ENCODE results near the gene SPRR5. TPM values are rescaled to one million over a fixed set of nuclear protein-coding genes. Genes with fewer than 3 reads are reported as not detected.

SPRR5 gene
- polyA plus RNA-seq, 1 donor from 2014 or later, result not detected

GRCh38 chr1:152924191-152924590 is 22.8 kb upstream of the SPRR5 start:
- no peaks in the 10 kb centered on the region for H3K79me2 ChIP-seq (replicated peaks; ENCODE audit: insufficient read depth, low read length)
- H3K27me3 ChIP-seq (ENCODE audit: insufficient read depth, low read depth, low read length), result no peaks in the 10 kb centered on the region
- H3F3A ChIP-seq (ENCODE audit: insufficient read depth, low read length, poor library complexity, severe bottlenecking), result no peaks in the 10 kb centered on the region
- no peak overlapping the region for H3K9ac ChIP-seq (ENCODE audit: low read length)
- H3K4me3 ChIP-seq (ENCODE audit: low read length), result no peak overlapping the region
- H3K4me2 ChIP-seq (ENCODE audit: low read length), result no peak overlapping the region
- H3K27ac ChIP-seq (ENCODE audit: low read length), result no peak overlapping the region
- no peak overlapping the region for H2AFZ ChIP-seq (ENCODE audit: low read depth, low read length)
- no peaks in the 10 kb centered on the region for H4K20me1 ChIP-seq (ENCODE audit: insufficient read depth)
- H3K36me3 ChIP-seq (ENCODE audit: insufficient read depth, low read length), result no peaks in the 10 kb centered on the region
- TF ChIP-seq RAD21 (conservative IDR thresholded peaks at IDR 0.05) (no peak), SMC3 (conservative IDR thresholded peaks at IDR 0.05; ENCODE audit: poor library complexity) (no peak), POLR2AphosphoS5 (IDR thresholded peaks at IDR 0.05) (no peak), MXI1 (conservative IDR thresholded peaks at IDR 0.05; ENCODE audit: poor library complexity, severe bottlenecking) (no peak), EP300 (conservative IDR thresholded peaks at IDR 0.05; ENCODE audit: poor library complexity, severe bottlenecking) (no peak), REST (IDR thresholded peaks at IDR 0.05; ENCODE audit: borderline replicate concordance) (no peak), EZH2 (IDR thresholded peaks at IDR 0.05; ENCODE audit: borderline replicate concordance, insufficient read depth, low read length, poor library complexity, severe bottlenecking) (no peak), CTCF (IDR thresholded peaks at IDR 0.05; ENCODE audit: poor library complexity, severe bottlenecking) (no peak), TAF1 (IDR thresholded peaks at IDR 0.05; ENCODE audit: low read depth) (no peak)
- H3K9me2 ChIP-seq (ENCODE audit: insufficient read depth, low read length), result no peaks in the 10 kb centered on the region
- no peaks in the 10 kb centered on the region for H3K9me3 ChIP-seq (ENCODE audit: low read length)

GRCh38 chr1:152926091-152926490 is 20.9 kb upstream of the SPRR5 start:
- Histone ChIP-seq H3K9me3 (ENCODE audit: low read length) (no peaks in the 10 kb centered on the region), H3K27me3 (ENCODE audit: insufficient read depth, low read depth, low read length) (no peaks in the 10 kb centered on the region), H3K9ac (ENCODE audit: low read length) (no peak overlapping the region), H3K4me3 (ENCODE audit: low read length) (no peak overlapping the region), H3K36me3 (ENCODE audit: insufficient read depth, low read length) (no peaks in the 10 kb centered on the region), H2AFZ (ENCODE audit: low read depth, low read length) (no peak overlapping the region), H4K20me1 (ENCODE audit: insufficient read depth) (no peaks in the 10 kb centered on the region), H3K9me2 (ENCODE audit: insufficient read depth, low read length) (no peaks in the 10 kb centered on the region), H3K27ac (ENCODE audit: low read length) (no peak overlapping the region), H3K79me2 (replicated peaks; ENCODE audit: insufficient read depth, low read length) (no peaks in the 10 kb centered on the region), H3K4me2 (ENCODE audit: low read length) (no peak overlapping the region), H3F3A (ENCODE audit: insufficient read depth, low read length, poor library complexity, severe bottlenecking) (no peaks in the 10 kb centered on the region)
- TF ChIP-seq RAD21 (conservative IDR thresholded peaks at IDR 0.05) (peak; percentile 37), REST (IDR thresholded peaks at IDR 0.05; ENCODE audit: borderline replicate concordance) (no peak), TAF1 (IDR thresholded peaks at IDR 0.05; ENCODE audit: low read depth) (no peak), EZH2 (IDR thresholded peaks at IDR 0.05; ENCODE audit: borderline replicate concordance, insufficient read depth, low read length, poor library complexity, severe bottlenecking) (no peak), CTCF (IDR thresholded peaks at IDR 0.05; ENCODE audit: poor library complexity, severe bottlenecking) (peak; percentile 26), EP300 (conservative IDR thresholded peaks at IDR 0.05; ENCODE audit: poor library complexity, severe bottlenecking) (no peak), MXI1 (conservative IDR thresholded peaks at IDR 0.05; ENCODE audit: poor library complexity, severe bottlenecking) (no peak), SMC3 (conservative IDR thresholded peaks at IDR 0.05; ENCODE audit: poor library complexity) (no peak), POLR2AphosphoS5 (IDR thresholded peaks at IDR 0.05) (no peak)

Data from neural cell (in vitro differentiated cells).